KBM-7 (cell line): Measurements from ENCODE around the gene CYP11A1.

Experiments used
- DNase-seq: peaks from one replicate; pipeline ENCODE4 v3.0.0-alpha.2; 2015
- in situ Hi-C: fragments of 300-500 bp; cut with MboI; formaldehyde crosslinking; loops from 2 replicates; pipeline ENCODE4 v1.14.3; 2020; ENCODE audit warnings: low sequenced_read_pairs, low pct_unique_long_range_greater_than_20kb, mixed read lengths

CYP11A1 gene

GRCh38 chr15:74367296-74367854 is at the start of gene CYP11A1:
Gene CYP11A1, minus strand, starts transcription at chr15:74367646. Its CDS starts 61 bp downstream, at chr15:74367585.
- no peak for DNase-seq
- in situ Hi-C loops = no loop called here

GRCh38 chr15:74417225-74417624 is 49.8 kb upstream of the CYP11A1 start:
- DNase-seq = no peak
- in situ Hi-C loops = no loop called here

GRCh38 chr15:74415966-74416916 is 48.8 kb upstream of the CYP11A1 start:
- DNase-seq = no peak
- in situ Hi-C loops = no loop called here

GRCh38 chr15:74414603-74415338 is 47.3 kb upstream of the CYP11A1 start:
- DNase-seq = no peak
- in situ Hi-C loops = no loop called here

- no peak for DNase-seq
- in situ Hi-C loops = no loop called here
These were observed 46.7 kb upstream of the CYP11A1 start for GRCh38 chr15:74414081-74414580.

GRCh38 chr15:74413350-74414080 is 46.1 kb upstream of the CYP11A1 start:
- in situ Hi-C loops = no loop called here
- no peak for DNase-seq

GRCh38 chr15:74412159-74412558 is 44.7 kb upstream of the CYP11A1 start:
- no peak for DNase-seq
- in situ Hi-C loops = no loop called here

- in situ Hi-C loops = no loop called here
These were observed 44.2 kb upstream of the CYP11A1 start for GRCh38 chr15:74411686-74412085.

GRCh38 chr15:74410502-74410901 is 43.1 kb upstream of the CYP11A1 start:
- DNase-seq = no peak
- in situ Hi-C loops = no loop called here

More at GRCh38 chr15:74411686-74412085, 44.2 kb upstream of the CYP11A1 start:
- DNase-seq = no peak

GRCh38 chr15:74409225-74409624 is 41.8 kb upstream of the CYP11A1 start:
- in situ Hi-C loops = no loop called here
- no peak for DNase-seq

GRCh38 chr15:74408815-74409214 is 41.4 kb upstream of the CYP11A1 start:
- DNase-seq = no peak
- in situ Hi-C loops = no loop called here

- in situ Hi-C loops = no loop called here
- no peak for DNase-seq
These were observed 40.9 kb upstream of the CYP11A1 start for GRCh38 chr15:74408385-74408784.

GRCh38 chr15:74406992-74407705 is 39.7 kb upstream of the CYP11A1 start:
- in situ Hi-C loops = no loop called here
- peak; percentile 70 for DNase-seq

- DNase-seq = no peak
- in situ Hi-C loops = no loop called here
These were observed 39.1 kb upstream of the CYP11A1 start for GRCh38 chr15:74406517-74406916.

GRCh38 chr15:74405823-74406222 is 38.4 kb upstream of the CYP11A1 start:
- DNase-seq = no peak
- in situ Hi-C loops = no loop called here

GRCh38 chr15:74403991-74404563 is 36.6 kb upstream of the CYP11A1 start:
- in situ Hi-C loops = no loop called here
- DNase-seq = peak; percentile 86

GRCh38 chr15:74403588-74403919 is 36.1 kb upstream of the CYP11A1 start:
- DNase-seq = no peak
- in situ Hi-C loops = no loop called here

- in situ Hi-C loops = no loop called here
- DNase-seq = peak; percentile 92
These were observed 35.6 kb upstream of the CYP11A1 start for GRCh38 chr15:74402873-74403587.
